ENCODE results near the gene GBGT1. TPM values are rescaled to one million over a fixed set of nuclear protein-coding genes. Genes with fewer than 3 reads are reported as not detected.

The GBGT1 gene
- polyA plus RNA-seq, 1 donor from 2014 or later, result not detected

DNA sequence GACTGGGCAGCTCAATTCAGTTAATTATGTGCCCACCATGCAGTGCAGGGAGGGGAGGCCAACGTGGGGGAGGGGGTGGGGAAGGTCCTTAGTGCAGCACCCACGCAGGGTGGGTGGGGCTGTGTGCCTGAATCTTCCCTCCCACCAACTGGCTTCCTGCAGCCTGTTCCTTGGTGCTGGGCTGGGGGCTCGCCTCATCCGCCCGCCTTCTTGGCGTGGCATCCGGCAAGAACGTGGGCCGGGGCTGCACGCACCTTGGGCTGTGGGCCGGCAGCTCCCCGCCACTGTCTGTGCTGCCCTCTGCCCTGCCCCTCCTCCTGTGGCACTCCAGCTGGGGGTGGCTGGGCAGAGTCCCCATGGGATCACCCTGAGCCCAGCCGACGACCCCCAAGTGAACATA, 23.1 kb downstream of the GBGT1 start:
- Histone ChIP-seq H3K9me2 (ENCODE audit: insufficient read depth, low read length) (no peaks in the 10 kb centered on the region), H3K4me2 (ENCODE audit: low read length) (no peak overlapping the region), H3K9me3 (ENCODE audit: low read length) (no peaks in the 10 kb centered on the region), H3K79me2 (replicated peaks; ENCODE audit: insufficient read depth, low read length) (peaks cover 71% of the 10 kb centered on the region), H3K4me3 (ENCODE audit: low read length) (no peak overlapping the region), H3F3A (ENCODE audit: insufficient read depth, low read length, poor library complexity, severe bottlenecking) (no peaks in the 10 kb centered on the region), H3K36me3 (ENCODE audit: insufficient read depth, low read length) (no peaks in the 10 kb centered on the region), H4K20me1 (ENCODE audit: insufficient read depth) (peaks cover 4% of the 10 kb centered on the region), H2AFZ (ENCODE audit: low read depth, low read length) (no peak overlapping the region), H3K27me3 (ENCODE audit: insufficient read depth, low read depth, low read length) (no peaks in the 10 kb centered on the region), H3K27ac (ENCODE audit: low read length) (no peak overlapping the region), H3K9ac (ENCODE audit: low read length) (no peak overlapping the region)
- TF ChIP-seq EZH2 (IDR thresholded peaks at IDR 0.05; ENCODE audit: borderline replicate concordance, insufficient read depth, low read length, poor library complexity, severe bottlenecking), result no peak
- TF ChIP-seq EP300 (conservative IDR thresholded peaks at IDR 0.05; ENCODE audit: poor library complexity, severe bottlenecking), result no peak
- no peak for TF ChIP-seq TAF1 (IDR thresholded peaks at IDR 0.05; ENCODE audit: low read depth)
- no peak for TF ChIP-seq SMC3 (conservative IDR thresholded peaks at IDR 0.05; ENCODE audit: poor library complexity)
- TF ChIP-seq POLR2AphosphoS5 (IDR thresholded peaks at IDR 0.05), result no peak
- no peak for TF ChIP-seq RAD21 (conservative IDR thresholded peaks at IDR 0.05)
- TF ChIP-seq, protein P1, sequence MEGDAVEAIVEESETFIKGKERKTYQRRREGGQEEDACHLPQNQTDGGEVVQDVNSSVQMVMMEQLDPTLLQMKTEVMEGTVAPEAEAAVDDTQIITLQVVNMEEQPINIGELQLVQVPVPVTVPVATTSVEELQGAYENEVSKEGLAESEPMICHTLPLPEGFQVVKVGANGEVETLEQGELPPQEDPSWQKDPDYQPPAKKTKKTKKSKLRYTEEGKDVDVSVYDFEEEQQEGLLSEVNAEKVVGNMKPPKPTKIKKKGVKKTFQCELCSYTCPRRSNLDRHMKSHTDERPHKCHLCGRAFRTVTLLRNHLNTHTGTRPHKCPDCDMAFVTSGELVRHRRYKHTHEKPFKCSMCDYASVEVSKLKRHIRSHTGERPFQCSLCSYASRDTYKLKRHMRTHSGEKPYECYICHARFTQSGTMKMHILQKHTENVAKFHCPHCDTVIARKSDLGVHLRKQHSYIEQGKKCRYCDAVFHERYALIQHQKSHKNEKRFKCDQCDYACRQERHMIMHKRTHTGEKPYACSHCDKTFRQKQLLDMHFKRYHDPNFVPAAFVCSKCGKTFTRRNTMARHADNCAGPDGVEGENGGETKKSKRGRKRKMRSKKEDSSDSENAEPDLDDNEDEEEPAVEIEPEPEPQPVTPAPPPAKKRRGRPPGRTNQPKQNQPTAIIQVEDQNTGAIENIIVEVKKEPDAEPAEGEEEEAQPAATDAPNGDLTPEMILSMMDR (IDR thresholded peaks at IDR 0.05; ENCODE audit: poor library complexity, severe bottlenecking), result no peak
- TF ChIP-seq, protein P2, sequence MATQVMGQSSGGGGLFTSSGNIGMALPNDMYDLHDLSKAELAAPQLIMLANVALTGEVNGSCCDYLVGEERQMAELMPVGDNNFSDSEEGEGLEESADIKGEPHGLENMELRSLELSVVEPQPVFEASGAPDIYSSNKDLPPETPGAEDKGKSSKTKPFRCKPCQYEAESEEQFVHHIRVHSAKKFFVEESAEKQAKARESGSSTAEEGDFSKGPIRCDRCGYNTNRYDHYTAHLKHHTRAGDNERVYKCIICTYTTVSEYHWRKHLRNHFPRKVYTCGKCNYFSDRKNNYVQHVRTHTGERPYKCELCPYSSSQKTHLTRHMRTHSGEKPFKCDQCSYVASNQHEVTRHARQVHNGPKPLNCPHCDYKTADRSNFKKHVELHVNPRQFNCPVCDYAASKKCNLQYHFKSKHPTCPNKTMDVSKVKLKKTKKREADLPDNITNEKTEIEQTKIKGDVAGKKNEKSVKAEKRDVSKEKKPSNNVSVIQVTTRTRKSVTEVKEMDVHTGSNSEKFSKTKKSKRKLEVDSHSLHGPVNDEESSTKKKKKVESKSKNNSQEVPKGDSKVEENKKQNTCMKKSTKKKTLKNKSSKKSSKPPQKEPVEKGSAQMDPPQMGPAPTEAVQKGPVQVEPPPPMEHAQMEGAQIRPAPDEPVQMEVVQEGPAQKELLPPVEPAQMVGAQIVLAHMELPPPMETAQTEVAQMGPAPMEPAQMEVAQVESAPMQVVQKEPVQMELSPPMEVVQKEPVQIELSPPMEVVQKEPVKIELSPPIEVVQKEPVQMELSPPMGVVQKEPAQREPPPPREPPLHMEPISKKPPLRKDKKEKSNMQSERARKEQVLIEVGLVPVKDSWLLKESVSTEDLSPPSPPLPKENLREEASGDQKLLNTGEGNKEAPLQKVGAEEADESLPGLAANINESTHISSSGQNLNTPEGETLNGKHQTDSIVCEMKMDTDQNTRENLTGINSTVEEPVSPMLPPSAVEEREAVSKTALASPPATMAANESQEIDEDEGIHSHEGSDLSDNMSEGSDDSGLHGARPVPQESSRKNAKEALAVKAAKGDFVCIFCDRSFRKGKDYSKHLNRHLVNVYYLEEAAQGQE (IDR thresholded peaks at IDR 0.05; ENCODE audit: borderline replicate concordance), result no peak
- no peak for TF ChIP-seq MXI1 (conservative IDR thresholded peaks at IDR 0.05; ENCODE audit: poor library complexity, severe bottlenecking)

DNA sequence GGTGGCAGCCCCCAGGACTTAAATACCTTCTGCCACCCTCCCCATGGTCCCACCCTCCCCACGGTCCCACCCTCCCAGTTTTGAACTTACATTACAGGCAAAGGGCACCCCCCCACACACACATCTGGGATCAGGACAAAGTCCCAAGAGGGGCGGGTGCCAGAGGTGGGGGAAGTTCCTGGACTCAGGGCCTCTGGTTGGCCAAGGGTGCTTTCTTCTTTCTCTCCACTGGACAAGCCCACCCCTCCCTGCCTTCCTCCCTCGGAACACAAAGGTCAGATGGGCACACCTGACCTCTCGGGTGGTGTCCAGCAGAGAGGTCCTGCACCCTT, 23.6 kb downstream of the GBGT1 start:
- TF ChIP-seq POLR2AphosphoS5 (IDR thresholded peaks at IDR 0.05) (no peak), MXI1 (conservative IDR thresholded peaks at IDR 0.05; ENCODE audit: poor library complexity, severe bottlenecking) (no peak), TAF1 (IDR thresholded peaks at IDR 0.05; ENCODE audit: low read depth) (no peak), RAD21 (conservative IDR thresholded peaks at IDR 0.05) (no peak), EP300 (conservative IDR thresholded peaks at IDR 0.05; ENCODE audit: poor library complexity, severe bottlenecking) (no peak)
- TF ChIP-seq, protein P2 (IDR thresholded peaks at IDR 0.05; ENCODE audit: borderline replicate concordance), result no peak

More for the DNA sequence above, 23.6 kb downstream of the GBGT1 start:
- Histone ChIP-seq H2AFZ (ENCODE audit: low read depth, low read length) (no peak overlapping the region), H3K4me3 (ENCODE audit: low read length) (no peak overlapping the region), H3K9ac (ENCODE audit: low read length) (no peak overlapping the region), H3K9me2 (ENCODE audit: insufficient read depth, low read length) (no peaks in the 10 kb centered on the region), H3K27me3 (ENCODE audit: insufficient read depth, low read depth, low read length) (no peaks in the 10 kb centered on the region), H3F3A (ENCODE audit: insufficient read depth, low read length, poor library complexity, severe bottlenecking) (no peaks in the 10 kb centered on the region), H3K36me3 (ENCODE audit: insufficient read depth, low read length) (no peaks in the 10 kb centered on the region), H4K20me1 (ENCODE audit: insufficient read depth) (peaks cover 7% of the 10 kb centered on the region), H3K79me2 (replicated peaks; ENCODE audit: insufficient read depth, low read length) (peaks cover 68% of the 10 kb centered on the region), H3K4me2 (ENCODE audit: low read length) (no peak overlapping the region), H3K9me3 (ENCODE audit: low read length) (no peaks in the 10 kb centered on the region), H3K27ac (ENCODE audit: low read length) (no peak overlapping the region)
